ENCODE measurements around the gene C19orf81.

Gene C19orf81

GRCh38 chr19:50633359-50633758, 15.9 kb upstream of the C19orf81 start:
- DNase-seq (ENCODE audit: low spot score): no peak
- TF ChIP-seq CTCF (IDR thresholded peaks at IDR 0.05; ENCODE audit: extremely low read depth, insufficient read depth, missing control alignments): no peak
- in situ Hi-C loops (cut with MboI; ENCODE audit: low pct_unique_long_range_greater_than_20kb, low sequenced_read_pairs, unreplicated experiment): no loop called here

GRCh38 chr19:50633973-50634372, 15.3 kb upstream of the C19orf81 start:
- DNase-seq (ENCODE audit: low spot score): no peak
- TF ChIP-seq CTCF (IDR thresholded peaks at IDR 0.05; ENCODE audit: extremely low read depth, insufficient read depth, missing control alignments): no peak
- in situ Hi-C loops (cut with MboI; ENCODE audit: low pct_unique_long_range_greater_than_20kb, low sequenced_read_pairs, unreplicated experiment): no loop called here

- no peak for TF ChIP-seq CTCF (IDR thresholded peaks at IDR 0.05; ENCODE audit: extremely low read depth, insufficient read depth, missing control alignments)
- in situ Hi-C loops (cut with MboI; ENCODE audit: low pct_unique_long_range_greater_than_20kb, low sequenced_read_pairs, unreplicated experiment): no loop called here
- no peak for DNase-seq (ENCODE audit: low spot score)
These were observed 12.7 kb upstream of the C19orf81 start for GRCh38 chr19:50636317-50637085.

- in situ Hi-C loops (cut with MboI; ENCODE audit: low pct_unique_long_range_greater_than_20kb, low sequenced_read_pairs, unreplicated experiment): no loop called here
- no peak for DNase-seq (ENCODE audit: low spot score)
- TF ChIP-seq CTCF (IDR thresholded peaks at IDR 0.05; ENCODE audit: extremely low read depth, insufficient read depth, missing control alignments): no peak
These were observed 10.6 kb upstream of the C19orf81 start for GRCh38 chr19:50638600-50638999.

GRCh38 chr19:50639121-50640112, 9.8 kb upstream of the C19orf81 start, which contains the start of gene SYT3:
TSS of gene SYT3 (minus strand) at chr19:50639881. CDS start at chr19:50637411, 2,470 bp downstream.
- no peak for TF ChIP-seq CTCF (IDR thresholded peaks at IDR 0.05; ENCODE audit: extremely low read depth, insufficient read depth, missing control alignments)
- in situ Hi-C loops (cut with MboI; ENCODE audit: low pct_unique_long_range_greater_than_20kb, low sequenced_read_pairs, unreplicated experiment): no loop called here
- peak; percentile 85 for DNase-seq (ENCODE audit: low spot score)

- no peak for TF ChIP-seq CTCF (IDR thresholded peaks at IDR 0.05; ENCODE audit: extremely low read depth, insufficient read depth, missing control alignments)
- DNase-seq (ENCODE audit: low spot score): no peak
- in situ Hi-C loops (cut with MboI; ENCODE audit: low pct_unique_long_range_greater_than_20kb, low sequenced_read_pairs, unreplicated experiment): no loop called here
These were observed 8.9 kb upstream of the C19orf81 start for GRCh38 chr19:50640368-50640767.

Measured in GM13977 (cell line).